Psoas muscle (tissue), 8 donors: ENCODE data around the gene CPN1. TPM values are rescaled to one million over a fixed set of nuclear protein-coding genes. Genes with fewer than 3 reads are reported as not detected.

Source experiments
- ATAC-seq, 4 donors: fragments of 200-7000 bp; cut with Tn5 transposase; one replicate each; pipeline ENCODE4 v1.9.1; 2020; ENCODE audit warnings: moderate library complexity in 3 of 4, mild to moderate bottlenecking in 2 of 4
- DNase-seq, 2 donors: peaks; one replicate each; pipeline ENCODE4 v3.0.0-alpha.2; 2020
- H3K27ac ChIP-seq: fragments of 200-600 bp; one replicate; pipeline ENCODE4 v1.8.0; 2022
- H3K27me3 ChIP-seq, 3 donors: fragments of 200-600 bp in 1 of 3; one replicate each; pipeline versions ENCODE4 v1.6.1 to v1.8.0; 2013 to 2022; ENCODE audit warnings: low read length in 2 of 3, mild to moderate bottlenecking in 2 of 3, moderate library complexity in 1 of 3; ENCODE audit not compliant: insufficient read depth in 3 of 3
- H3K36me3 ChIP-seq, 2 donors: fragments of 200-600 bp in 1 of 2; one replicate each; pipeline versions ENCODE4 v1.6.1 to v1.8.0; 2013 to 2022; ENCODE audit warnings: low read depth in 1 of 2, mild to moderate bottlenecking in 1 of 2, moderate library complexity in 1 of 2; ENCODE audit not compliant: insufficient read depth in 1 of 2
- H3K4me1 ChIP-seq: fragments of 200-600 bp; one replicate; pipeline ENCODE4 v1.8.0; 2022
- H3K4me3 ChIP-seq: fragments of 200-600 bp; one replicate; pipeline ENCODE4 v1.8.0; 2022; ENCODE audit warnings: mild to moderate bottlenecking
- H3K9me3 ChIP-seq: fragments of 200-600 bp; one replicate; pipeline ENCODE4 v1.8.0; 2022
- WGBS, 3 donors: extraction: QIAGEN DNeasy Blood & Tissue Kit; methylation state at CpG; one replicate each; pipeline versions ENCODE4 v1.1.6 to v1.1.7; 2013; 5-methylcytosine and 5-hydroxymethylcytosine counted together
- intact Hi-C, 2 donors: fragments of 100-400 bp; cut with DNase I; formaldehyde crosslinking; loops; one replicate each; pipeline versions ENCODE4 v1.11.0 to v1.14.2; 2022
- polyA plus RNA-seq, 3 donors: library from polyadenylated mRNA; stranded (reverse); fragments of 200-250 nt; gene quantifications; one replicate each; pipeline ENCODE4 v1.2.3, GENCODE V29; 2013
- total RNA-seq, 4 donors: library from RNA; stranded (reverse); fragmentation: NEBNext Ultra II Directional in 2 of 4; extraction: Animal tissue kit (Norgen Biotek cat#: 25700) in 2 of 4; gene quantifications; one replicate each; pipeline versions ENCODE4 v1.2.1 to v1.2.4, GENCODE V29; 2021 to 2023
- TF ChIP-seq, protein P1 (sequence below): fragments of 200-600 bp; IDR thresholded peaks from one replicate; pipeline ENCODE4 v1.8.0; 2022; ENCODE audit warnings: antibody characterized with exemption
- donor health status: healthy with polysubstance abuse.
- donor health status: DM: no; HTN: no; CAD: no; lungs with moderate emphysema.
- donor health status: Bipolar disorder and iron deficiency.
- donor health status: healthy.
- donor health status: DM: yes; HTN: yes; CAD: no.
- donor health status: DM: no; HTN: no; CAD: no.
- donor health status: DM: no; HTN: no; CAD: no.
- donor health status: DM: yes; HTN: yes; CAD: no.

Gene CPN1
- total and polyA plus RNA-seq, 7 donors, result not detected

DNA sequence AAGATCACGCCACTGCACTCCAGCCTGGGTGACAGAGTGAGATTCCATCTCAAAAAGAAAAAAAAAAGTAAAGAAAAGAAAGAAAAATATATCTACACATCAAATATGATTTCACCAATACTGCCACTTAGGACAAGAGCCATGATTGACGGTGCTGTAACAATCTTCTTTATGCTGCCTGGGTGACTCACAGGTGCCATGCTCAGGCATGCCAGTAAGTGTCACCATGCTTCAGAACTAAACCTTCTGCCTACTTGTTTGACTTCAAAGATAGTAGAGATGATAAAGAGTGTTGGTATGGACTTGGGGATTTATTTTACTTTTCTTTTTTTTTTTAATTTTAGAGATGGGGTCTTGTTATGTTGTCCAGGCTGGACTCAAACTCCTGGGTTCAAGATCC lies 38.3 kb downstream of the CPN1 start:
- Histone ChIP-seq H3K4me1 (peaks cover 10% of the 10 kb centered on the region), H3K27me3 (no peaks in the 10 kb centered on the region), H3K9me3 (no peaks in the 10 kb centered on the region), H3K4me3 (no peak overlapping the region), H3K27ac (peak overlapping the region; percentile 61), H3K36me3 (no peaks in the 10 kb centered on the region)
- TF ChIP-seq, protein P1, sequence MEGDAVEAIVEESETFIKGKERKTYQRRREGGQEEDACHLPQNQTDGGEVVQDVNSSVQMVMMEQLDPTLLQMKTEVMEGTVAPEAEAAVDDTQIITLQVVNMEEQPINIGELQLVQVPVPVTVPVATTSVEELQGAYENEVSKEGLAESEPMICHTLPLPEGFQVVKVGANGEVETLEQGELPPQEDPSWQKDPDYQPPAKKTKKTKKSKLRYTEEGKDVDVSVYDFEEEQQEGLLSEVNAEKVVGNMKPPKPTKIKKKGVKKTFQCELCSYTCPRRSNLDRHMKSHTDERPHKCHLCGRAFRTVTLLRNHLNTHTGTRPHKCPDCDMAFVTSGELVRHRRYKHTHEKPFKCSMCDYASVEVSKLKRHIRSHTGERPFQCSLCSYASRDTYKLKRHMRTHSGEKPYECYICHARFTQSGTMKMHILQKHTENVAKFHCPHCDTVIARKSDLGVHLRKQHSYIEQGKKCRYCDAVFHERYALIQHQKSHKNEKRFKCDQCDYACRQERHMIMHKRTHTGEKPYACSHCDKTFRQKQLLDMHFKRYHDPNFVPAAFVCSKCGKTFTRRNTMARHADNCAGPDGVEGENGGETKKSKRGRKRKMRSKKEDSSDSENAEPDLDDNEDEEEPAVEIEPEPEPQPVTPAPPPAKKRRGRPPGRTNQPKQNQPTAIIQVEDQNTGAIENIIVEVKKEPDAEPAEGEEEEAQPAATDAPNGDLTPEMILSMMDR, result no peak
- intact Hi-C loops, result loop anchor here in 1 of 2 donors (10.0 kb wide), 1 partner anchor 139 kb away; no protein-coding TSS in a partner anchor
- ATAC-seq (peak in 1 of 4 donors; percentile 47), DNase-seq (no peak)
- WGBS, 3 donors, result 69 to 84% (median 73%) methylated on average over 2 of the region's 2 CpGs

DNA sequence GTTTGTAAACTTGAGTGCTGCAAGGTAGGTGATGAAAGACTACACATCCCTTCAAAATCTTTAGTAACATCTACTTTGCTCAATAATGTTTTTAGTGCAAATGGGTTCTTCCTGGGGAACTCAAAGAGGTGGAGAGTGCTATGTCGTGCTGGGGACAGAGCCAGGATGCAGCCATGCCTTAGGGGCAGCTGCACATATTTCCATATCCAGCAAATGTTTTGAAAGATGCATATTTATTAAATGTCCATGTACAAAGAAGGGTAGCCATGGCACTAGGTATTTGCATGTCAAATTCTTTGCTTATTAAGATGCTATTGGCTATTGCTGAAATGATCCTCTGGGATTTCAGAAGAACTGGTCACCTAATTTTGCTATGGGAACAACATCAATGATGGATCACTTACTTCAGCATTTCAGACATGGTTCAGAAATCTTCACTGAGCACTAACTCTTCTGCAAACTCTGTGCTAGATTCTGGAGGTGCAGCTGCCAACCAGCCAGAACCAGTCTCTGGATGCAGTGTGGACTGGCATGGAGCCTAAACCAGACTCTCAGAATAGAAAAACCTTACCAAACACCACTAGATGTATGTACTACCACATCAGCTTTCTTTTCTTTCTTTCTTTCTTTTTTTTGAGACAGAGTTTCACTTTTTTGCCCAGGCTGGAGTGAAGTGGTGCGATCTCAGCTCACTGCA lies 40.2 kb downstream of the CPN1 start:
- H3K36me3 ChIP-seq, result no peaks in the 10 kb centered on the region
- no peak for ATAC-seq
- no peak overlapping the region for H3K27ac ChIP-seq
- no peaks in the 10 kb centered on the region for H3K9me3 ChIP-seq
- intact Hi-C loops, result loop anchor here in 1 of 2 donors (10.0 kb wide), 1 partner anchor 137 kb away; no protein-coding TSS in a partner anchor
- peaks cover 10% of the 10 kb centered on the region for H3K4me1 ChIP-seq
- TF ChIP-seq, protein P1, result no peak
- no peaks in the 10 kb centered on the region for H3K27me3 ChIP-seq
- H3K4me3 ChIP-seq, result no peak overlapping the region
- WGBS, 3 donors, result 64 to 79% (median 67%) methylated on average over 2 of the region's 2 CpGs
- no peak for DNase-seq

DNA sequence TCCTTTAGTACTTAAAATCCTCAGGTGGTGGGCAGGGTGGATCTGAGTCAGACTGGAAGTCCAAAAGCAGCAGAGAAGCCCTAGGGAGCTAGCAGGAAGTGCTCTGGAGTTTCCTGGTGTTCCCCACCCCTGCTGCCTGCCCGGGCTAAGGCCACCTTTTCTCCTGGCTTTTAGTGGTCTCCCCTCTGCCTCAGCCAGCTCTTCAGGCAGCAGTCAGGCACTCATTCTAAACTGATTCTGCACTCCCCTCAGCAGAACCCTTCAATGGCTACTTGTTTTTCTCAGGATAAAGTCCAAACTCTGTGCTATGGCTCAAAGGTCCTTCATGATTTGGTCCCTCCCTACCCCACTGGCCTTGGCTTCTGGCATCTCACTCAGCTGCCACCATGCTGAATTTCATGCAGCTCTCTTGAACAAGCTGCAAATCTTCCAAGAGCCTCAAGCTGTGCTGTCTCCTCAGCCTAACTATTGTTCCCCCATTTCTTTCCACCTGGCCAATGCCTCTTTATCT lies 43.1 kb downstream of the CPN1 start:
- 31 to 41% (median 38%) methylated on average over 1 of the region's 1 CpG for WGBS, 3 donors
- no peaks in the 10 kb centered on the region for H3K36me3 ChIP-seq
- no peak overlapping the region for H3K27ac ChIP-seq
- DNase-seq (no peak), ATAC-seq (no peak)
- H3K4me3 ChIP-seq, result no peak overlapping the region
- H3K27me3 ChIP-seq, result no peaks in the 10 kb centered on the region
- intact Hi-C loops, result no loop called here
- peaks cover under 1% of the 10 kb centered on the region for H3K4me1 ChIP-seq
- no peaks in the 10 kb centered on the region for H3K9me3 ChIP-seq
- TF ChIP-seq, protein P1, result no peak

DNA sequence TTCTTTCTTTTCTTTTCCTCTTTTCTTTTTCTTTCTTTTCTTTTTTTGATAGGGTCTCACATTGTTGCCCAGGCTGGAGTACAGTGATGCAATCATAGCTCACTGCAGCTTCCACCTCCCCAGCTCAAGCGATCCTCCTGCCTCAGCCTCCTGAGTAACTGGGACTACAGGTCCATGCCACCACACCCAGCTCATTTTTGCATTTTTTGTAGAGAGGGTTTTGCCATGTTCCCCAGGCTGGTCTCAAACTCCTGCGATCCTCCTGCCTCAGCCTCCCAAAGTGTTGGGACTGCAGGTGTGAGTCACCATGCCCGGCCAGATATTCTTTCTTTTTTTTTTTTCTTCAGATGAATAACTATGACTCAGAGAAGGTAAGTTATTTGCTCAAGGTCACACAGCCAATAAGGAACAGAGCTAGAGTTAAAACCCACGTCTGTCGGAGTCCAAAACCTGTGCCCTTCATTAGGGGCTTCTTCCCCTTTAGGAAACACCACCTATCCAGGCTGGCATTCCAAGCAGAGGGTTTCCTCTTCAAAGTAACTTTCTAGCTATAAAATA lies 43.8 kb downstream of the CPN1 start:
- intact Hi-C loops, result no loop called here
- DNase-seq, result no peak
- H3K9me3 ChIP-seq, result no peaks in the 10 kb centered on the region
- no peaks in the 10 kb centered on the region for H3K4me1 ChIP-seq
- no peak overlapping the region for H3K27ac ChIP-seq
- H3K4me3 ChIP-seq, result no peak overlapping the region
- H3K36me3 ChIP-seq, result no peaks in the 10 kb centered on the region
- no peak for ATAC-seq
- H3K27me3 ChIP-seq, result no peaks in the 10 kb centered on the region
- 72 to 78% (median 74%) methylated on average over 5 of the region's 5 CpGs for WGBS, 3 donors
- TF ChIP-seq, protein P1, result no peak
